ENCODE measurements around the gene TMEM208. TPM values are rescaled to one million over a fixed set of nuclear protein-coding genes. Genes with fewer than 3 reads are reported as not detected.

Gene TMEM208
- total and polyA plus RNA-seq, 4 donors = 22.1 to 196 (median 93.8) TPM

GRCh38 chr16:67223992-67224391 lies 2.9 kb upstream of the TMEM208 start:
- Histone ChIP-seq H3K36me3 (ENCODE audit: control insufficient read depth in 4 of 4, insufficient read depth in 4 of 4, low read length in 4 of 4) (peaks cover 2 to 9% (median 5%) of the 10 kb centered on the region in 4 donors), H3K27me3 (ENCODE audit: control insufficient read depth in 3 of 3, insufficient read depth in 3 of 3, low read length in 2 of 3) (no peaks in the 10 kb centered on the region), H3K9ac (ENCODE audit: insufficient read depth in 1 of 2, low read length in 2 of 2) (no peak overlapping the region), H3K9me3 (ENCODE audit: control insufficient read depth in 4 of 4, insufficient read depth in 3 of 4, low read length in 3 of 4) (no peaks in the 10 kb centered on the region), H3K4me3 (no peak overlapping the region), H3K27ac (ENCODE audit: low read depth in 1 of 2, low read length in 1 of 2) (no peak overlapping the region), H3K4me1 (ENCODE audit: control insufficient read depth in 5 of 5, insufficient read depth in 5 of 5, low read length in 5 of 5) (peaks cover 4 to 18% (median 13%) of the 10 kb centered on the region in 5 donors)
- no peak for TF ChIP-seq CTCF (IDR thresholded peaks at IDR 0.05; ENCODE audit: control extremely low read depth, extremely low read depth)
- WGBS, 2 donors = 35 to 36% methylated on average over 3 of the region's 3 CpGs
- DNase-seq = no peak
- no peak for ATAC-seq (ENCODE audit: insufficient read depth, low FRiP score)

- ATAC-seq (ENCODE audit: insufficient read depth, low FRiP score) = no peak
Measured at GRCh38 chr16:67226295-67226803, 581 bp upstream of the TMEM208 start.

DNA sequence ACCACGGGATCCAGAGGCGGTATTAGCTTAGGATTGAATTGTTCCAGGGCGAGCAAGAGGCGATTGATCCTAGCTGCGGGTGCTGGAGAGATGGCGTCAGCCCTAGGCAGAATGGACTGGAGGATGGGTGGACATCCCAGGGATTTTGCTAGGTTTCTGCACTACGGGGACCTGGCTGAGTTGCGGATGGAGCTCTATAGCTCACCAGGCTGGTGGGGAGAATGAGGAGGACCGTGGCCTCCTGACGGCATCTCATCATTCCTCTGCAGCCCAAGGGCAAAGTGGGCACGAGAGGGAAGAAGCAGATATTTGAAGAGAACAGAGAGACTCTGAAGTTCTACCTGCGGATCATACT lies 614 bp downstream of the TMEM208 start:
- H3K36me3 ChIP-seq (ENCODE audit: control insufficient read depth in 4 of 4, insufficient read depth in 4 of 4, low read length in 4 of 4) = peaks cover 8 to 39% (median 28%) of the 10 kb centered on the region in 4 donors
- DNase-seq = no peak
- H3K27ac ChIP-seq (ENCODE audit: low read depth in 1 of 2, low read length in 1 of 2) = peak overlapping the region; percentile 82 to 84
- no peak for ATAC-seq (ENCODE audit: insufficient read depth, low FRiP score)
- peaks cover 4 to 18% (median 13%) of the 10 kb centered on the region in 5 donors for H3K4me1 ChIP-seq (ENCODE audit: control insufficient read depth in 5 of 5, insufficient read depth in 5 of 5, low read length in 5 of 5)
- TF ChIP-seq CTCF (IDR thresholded peaks at IDR 0.05; ENCODE audit: control extremely low read depth, extremely low read depth) = no peak
- no peaks in the 10 kb centered on the region for H3K9me3 ChIP-seq (ENCODE audit: control insufficient read depth in 4 of 4, insufficient read depth in 3 of 4, low read length in 3 of 4)
- 10 to 12% methylated on average over 12 of the region's 12 CpGs for WGBS, 2 donors
- peak overlapping the region; percentile 70 to 89 for H3K9ac ChIP-seq (ENCODE audit: insufficient read depth in 1 of 2, low read length in 2 of 2)
- H3K4me3 ChIP-seq = peak overlapping the region; percentile 94
- no peaks in the 10 kb centered on the region for H3K27me3 ChIP-seq (ENCODE audit: control insufficient read depth in 3 of 3, insufficient read depth in 3 of 3, low read length in 2 of 3)

More at GRCh38 chr16:67226295-67226803, 581 bp upstream of the TMEM208 start:
- Histone ChIP-seq H3K4me1 (ENCODE audit: control insufficient read depth in 5 of 5, insufficient read depth in 5 of 5, low read length in 5 of 5) (peaks cover 4 to 18% (median 13%) of the 10 kb centered on the region in 5 donors), H3K4me3 (peak overlapping the region; percentile 67), H3K27ac (ENCODE audit: low read depth in 1 of 2, low read length in 1 of 2) (peak overlapping the region; percentile 76 to 85), H3K36me3 (ENCODE audit: control insufficient read depth in 4 of 4, insufficient read depth in 4 of 4, low read length in 4 of 4) (peaks cover 8 to 32% (median 21%) of the 10 kb centered on the region in 4 donors), H3K27me3 (ENCODE audit: control insufficient read depth in 3 of 3, insufficient read depth in 3 of 3, low read length in 2 of 3) (no peaks in the 10 kb centered on the region), H3K9ac (ENCODE audit: insufficient read depth in 1 of 2, low read length in 2 of 2) (peak overlapping the region in 1 of 2 donors; percentile 83), H3K9me3 (ENCODE audit: control insufficient read depth in 4 of 4, insufficient read depth in 3 of 4, low read length in 3 of 4) (no peaks in the 10 kb centered on the region)
- TF ChIP-seq CTCF (IDR thresholded peaks at IDR 0.05; ENCODE audit: control extremely low read depth, extremely low read depth) = no peak
- 5 to 9% methylated on average over 12 of the region's 12 CpGs for WGBS, 2 donors
- no peak for DNase-seq

All from lung (tissue), 12 donors.